Memory B cell (primary cell): ENCODE results near the gene NFASC.
A peak's percentile ranks its signal among the peaks of the same experiment; 100 is the strongest.

ENCODE experiments used
- ATAC-seq: fragments of 150-1000 bp; cut with Tn5 transposase; 2 replicates; pipeline ENCODE4 v1.10.0; 2021; ENCODE audit warnings: low read depth, mild to moderate bottlenecking, moderate library complexity
- DNase-seq, 2 donors: peaks; one replicate each; pipeline ENCODE4 v3.0.0; 2022; ENCODE audit warnings: low spot score in 2 of 2
- H3K27ac Mint-ChIP-seq: one replicate; pipeline ENCODE4 v1.8.0; 2022; ENCODE audit warnings: mild to moderate bottlenecking, moderate library complexity, mixed read lengths
- H3K27me3 Mint-ChIP-seq: one replicate; pipeline ENCODE4 v1.8.0; 2022; ENCODE audit warnings: mixed read lengths
- H3K36me3 Mint-ChIP-seq: one replicate; pipeline ENCODE4 v1.8.0; 2022; ENCODE audit warnings: mild to moderate bottlenecking, mixed read lengths
- H3K4me1 Mint-ChIP-seq: one replicate; pipeline ENCODE4 v1.8.0; 2022; ENCODE audit warnings: mixed read lengths
- H3K4me3 Mint-ChIP-seq: one replicate; pipeline ENCODE4 v1.8.0; 2022; ENCODE audit warnings: mild to moderate bottlenecking, moderate library complexity, mixed read lengths
- H3K9me3 Mint-ChIP-seq: one replicate; pipeline ENCODE4 v1.8.0; 2022; ENCODE audit warnings: mixed read lengths

Gene NFASC

GRCh38 chr1:204931768-204932572, 61.3 kb downstream of the NFASC start:
- DNase-seq (no peak), ATAC-seq (no peak)
- Mint-ChIP-seq H3K36me3 (no peaks in the 10 kb centered on the region), H3K27ac (no peak overlapping the region), H3K27me3 (peaks cover 7% of the 10 kb centered on the region), H3K4me3 (no peak overlapping the region), H3K9me3 (peaks cover 1% of the 10 kb centered on the region), H3K4me1 (no peaks in the 10 kb centered on the region)

- Mint-ChIP-seq H3K4me3 (no peak overlapping the region), H3K4me1 (no peaks in the 10 kb centered on the region), H3K9me3 (peaks cover 3% of the 10 kb centered on the region), H3K27ac (no peak overlapping the region), H3K27me3 (peaks cover 9% of the 10 kb centered on the region), H3K36me3 (no peaks in the 10 kb centered on the region)
- DNase-seq (no peak), ATAC-seq (no peak)
These were observed 61.9 kb downstream of the NFASC start for GRCh38 chr1:204932573-204932909.

- H3K27ac Mint-ChIP-seq = no peak overlapping the region
- DNase-seq (no peak), ATAC-seq (no peak)
- H3K4me1 Mint-ChIP-seq = no peaks in the 10 kb centered on the region
- no peak overlapping the region for H3K4me3 Mint-ChIP-seq
- H3K9me3 Mint-ChIP-seq = peaks cover 3% of the 10 kb centered on the region
- H3K36me3 Mint-ChIP-seq = no peaks in the 10 kb centered on the region
- peaks cover 7% of the 10 kb centered on the region for H3K27me3 Mint-ChIP-seq
These were observed 64.5 kb downstream of the NFASC start for GRCh38 chr1:204935155-204935554.

- H3K36me3 Mint-ChIP-seq = no peaks in the 10 kb centered on the region
- H3K27me3 Mint-ChIP-seq = peaks cover 7% of the 10 kb centered on the region
- no peak overlapping the region for H3K27ac Mint-ChIP-seq
These were observed 66.1 kb downstream of the NFASC start for GRCh38 chr1:204936765-204937164.

GRCh38 chr1:204937901-204938300, 67.2 kb downstream of the NFASC start:
- DNase-seq (no peak), ATAC-seq (no peak)
- no peaks in the 10 kb centered on the region for H3K36me3 Mint-ChIP-seq
- no peak overlapping the region for H3K27ac Mint-ChIP-seq
- no peak overlapping the region for H3K4me3 Mint-ChIP-seq
- peaks cover 3% of the 10 kb centered on the region for H3K9me3 Mint-ChIP-seq
- no peaks in the 10 kb centered on the region for H3K4me1 Mint-ChIP-seq
- peaks cover 7% of the 10 kb centered on the region for H3K27me3 Mint-ChIP-seq

More at GRCh38 chr1:204936765-204937164, 66.1 kb downstream of the NFASC start:
- ATAC-seq = no peak
- H3K4me1 Mint-ChIP-seq = no peaks in the 10 kb centered on the region
- no peak for DNase-seq
- H3K4me3 Mint-ChIP-seq = no peak overlapping the region
- peaks cover 3% of the 10 kb centered on the region for H3K9me3 Mint-ChIP-seq

- ATAC-seq (no peak), DNase-seq (no peak)
- Mint-ChIP-seq H3K4me3 (no peak overlapping the region), H3K4me1 (no peaks in the 10 kb centered on the region), H3K27ac (no peak overlapping the region), H3K36me3 (no peaks in the 10 kb centered on the region), H3K27me3 (peaks cover 11% of the 10 kb centered on the region), H3K9me3 (peaks cover 3% of the 10 kb centered on the region)
These were observed 69.9 kb downstream of the NFASC start for GRCh38 chr1:204940591-204940990.

GRCh38 chr1:204941421-204942338, 71.0 kb downstream of the NFASC start:
- H3K27ac Mint-ChIP-seq = no peak overlapping the region
- H3K27me3 Mint-ChIP-seq = peaks cover 10% of the 10 kb centered on the region
- DNase-seq (peak; percentile 46 to 47), ATAC-seq (peak; percentile 57)
- H3K9me3 Mint-ChIP-seq = peaks cover 3% of the 10 kb centered on the region
- no peaks in the 10 kb centered on the region for H3K36me3 Mint-ChIP-seq
- peaks cover 2% of the 10 kb centered on the region for H3K4me1 Mint-ChIP-seq
- no peak overlapping the region for H3K4me3 Mint-ChIP-seq

GRCh38 chr1:204943495-204943894, 72.8 kb downstream of the NFASC start:
- ATAC-seq (no peak), DNase-seq (no peak)
- H3K4me1 Mint-ChIP-seq = peaks cover 2% of the 10 kb centered on the region
- H3K27me3 Mint-ChIP-seq = peaks cover 9% of the 10 kb centered on the region
- H3K4me3 Mint-ChIP-seq = no peak overlapping the region
- no peak overlapping the region for H3K27ac Mint-ChIP-seq
- no peaks in the 10 kb centered on the region for H3K36me3 Mint-ChIP-seq
- H3K9me3 Mint-ChIP-seq = no peaks in the 10 kb centered on the region

GRCh38 chr1:204944662-204945061, 74.0 kb downstream of the NFASC start:
- no peaks in the 10 kb centered on the region for H3K36me3 Mint-ChIP-seq
- H3K27ac Mint-ChIP-seq = no peak overlapping the region

GRCh38 chr1:204945565-204945977, 74.9 kb downstream of the NFASC start:
- Mint-ChIP-seq H3K9me3 (no peaks in the 10 kb centered on the region), H3K27me3 (peaks cover 11% of the 10 kb centered on the region), H3K4me3 (no peak overlapping the region), H3K4me1 (peaks cover 7% of the 10 kb centered on the region), H3K36me3 (no peaks in the 10 kb centered on the region), H3K27ac (no peak overlapping the region)
- DNase-seq = no peak
- no peak for ATAC-seq

More at GRCh38 chr1:204944662-204945061, 74.0 kb downstream of the NFASC start:
- Mint-ChIP-seq H3K9me3 (no peaks in the 10 kb centered on the region), H3K4me3 (no peak overlapping the region), H3K27me3 (peaks cover 8% of the 10 kb centered on the region), H3K4me1 (peaks cover 2% of the 10 kb centered on the region)
- DNase-seq = no peak
- ATAC-seq = no peak

- no peaks in the 10 kb centered on the region for H3K9me3 Mint-ChIP-seq
- H3K4me3 Mint-ChIP-seq = no peak overlapping the region
- no peak overlapping the region for H3K27ac Mint-ChIP-seq
- H3K27me3 Mint-ChIP-seq = peaks cover 12% of the 10 kb centered on the region
- peaks cover 7% of the 10 kb centered on the region for H3K4me1 Mint-ChIP-seq
- DNase-seq = no peak
- ATAC-seq = no peak
- H3K36me3 Mint-ChIP-seq = no peaks in the 10 kb centered on the region
These were observed 76.0 kb downstream of the NFASC start for GRCh38 chr1:204946640-204947039.

- peaks cover 7% of the 10 kb centered on the region for H3K4me1 Mint-ChIP-seq
- H3K27ac Mint-ChIP-seq = no peak overlapping the region
- DNase-seq (no peak), ATAC-seq (no peak)
- no peaks in the 10 kb centered on the region for H3K36me3 Mint-ChIP-seq
- peaks cover 14% of the 10 kb centered on the region for H3K27me3 Mint-ChIP-seq
- H3K4me3 Mint-ChIP-seq = no peak overlapping the region
- H3K9me3 Mint-ChIP-seq = no peaks in the 10 kb centered on the region
These were observed 76.7 kb downstream of the NFASC start for GRCh38 chr1:204947338-204947737.

- peaks cover 14% of the 10 kb centered on the region for H3K27me3 Mint-ChIP-seq
- H3K4me1 Mint-ChIP-seq = peaks cover 7% of the 10 kb centered on the region
- ATAC-seq = no peak
- no peak overlapping the region for H3K4me3 Mint-ChIP-seq
- no peak overlapping the region for H3K27ac Mint-ChIP-seq
- no peak for DNase-seq
- no peaks in the 10 kb centered on the region for H3K36me3 Mint-ChIP-seq
- H3K9me3 Mint-ChIP-seq = no peaks in the 10 kb centered on the region
These were observed 77.1 kb downstream of the NFASC start for GRCh38 chr1:204947747-204948146.

- Mint-ChIP-seq H3K9me3 (no peaks in the 10 kb centered on the region), H3K27me3 (peaks cover 13% of the 10 kb centered on the region), H3K4me1 (peaks cover 7% of the 10 kb centered on the region), H3K4me3 (no peak overlapping the region), H3K27ac (no peak overlapping the region), H3K36me3 (no peaks in the 10 kb centered on the region)
- ATAC-seq = no peak
- DNase-seq = no peak
These were observed 79.8 kb downstream of the NFASC start for GRCh38 chr1:204950353-204951001.
